ENCODE data around the gene BRAF.
A peak's percentile ranks its signal among the peaks of the same experiment; 100 is the strongest.
"Not testable (repeated sequence)": the region's sequence is repeated elsewhere in the genome, so short reads cannot be mapped to it uniquely, and the experiment has no call there.

The BRAF gene

GRCh38 chr7:140676306-140676705 is 248.4 kb downstream of the BRAF start:
- no peak for DNase-seq

GRCh38 chr7:140675726-140676125 is 249.0 kb downstream of the BRAF start:
- DNase-seq, result no peak

- DNase-seq, result peak; percentile 71
Measured at GRCh38 chr7:140674899-140675701, 249.6 kb downstream of the BRAF start.

- no peak for DNase-seq
Measured at GRCh38 chr7:140674356-140674800, 250.4 kb downstream of the BRAF start.

GRCh38 chr7:140673774-140674155 is 251.0 kb downstream of the BRAF start:
- DNase-seq, result no peak

- peak; percentile 42 for DNase-seq
Measured at GRCh38 chr7:140673063-140673773, 251.5 kb downstream of the BRAF start.

GRCh38 chr7:140672382-140673062 is 252.2 kb downstream of the BRAF start, which contains the start of gene ADCK2:
Gene ADCK2, plus strand, starts transcription at chr7:140672945. Its CDS starts 386 bp downstream, at chr7:140673331.
- DNase-seq, result peak; percentile 36

- DNase-seq, result no peak
Measured at GRCh38 chr7:140671966-140672365, 252.8 kb downstream of the BRAF start.

- DNase-seq, result no peak
Measured at GRCh38 chr7:140670343-140670935, 254.3 kb downstream of the BRAF start.

GRCh38 chr7:140669862-140670261 is 254.9 kb downstream of the BRAF start:
- DNase-seq, result not testable (repeated sequence)

GRCh38 chr7:140669352-140669751 is 255.4 kb downstream of the BRAF start:
- no peak for DNase-seq
